NAMALWA (cell line): ENCODE data around the gene MXD3.
A peak's percentile ranks its signal among the peaks of the same experiment; 100 is the strongest.
"Not testable (repeated sequence)": the region's sequence is repeated elsewhere in the genome, so short reads cannot be mapped to it uniquely, and the experiment has no call there.

Experiments used
- DNase-seq: peaks from one replicate; pipeline ENCODE4 v3.0.0-alpha.2; 2015; ENCODE audit warnings: low spot score

Gene MXD3, protein sequence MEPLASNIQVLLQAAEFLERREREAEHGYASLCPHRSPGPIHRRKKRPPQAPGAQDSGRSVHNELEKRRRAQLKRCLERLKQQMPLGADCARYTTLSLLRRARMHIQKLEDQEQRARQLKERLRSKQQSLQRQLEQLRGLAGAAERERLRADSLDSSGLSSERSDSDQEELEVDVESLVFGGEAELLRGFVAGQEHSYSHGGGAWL

DNA sequence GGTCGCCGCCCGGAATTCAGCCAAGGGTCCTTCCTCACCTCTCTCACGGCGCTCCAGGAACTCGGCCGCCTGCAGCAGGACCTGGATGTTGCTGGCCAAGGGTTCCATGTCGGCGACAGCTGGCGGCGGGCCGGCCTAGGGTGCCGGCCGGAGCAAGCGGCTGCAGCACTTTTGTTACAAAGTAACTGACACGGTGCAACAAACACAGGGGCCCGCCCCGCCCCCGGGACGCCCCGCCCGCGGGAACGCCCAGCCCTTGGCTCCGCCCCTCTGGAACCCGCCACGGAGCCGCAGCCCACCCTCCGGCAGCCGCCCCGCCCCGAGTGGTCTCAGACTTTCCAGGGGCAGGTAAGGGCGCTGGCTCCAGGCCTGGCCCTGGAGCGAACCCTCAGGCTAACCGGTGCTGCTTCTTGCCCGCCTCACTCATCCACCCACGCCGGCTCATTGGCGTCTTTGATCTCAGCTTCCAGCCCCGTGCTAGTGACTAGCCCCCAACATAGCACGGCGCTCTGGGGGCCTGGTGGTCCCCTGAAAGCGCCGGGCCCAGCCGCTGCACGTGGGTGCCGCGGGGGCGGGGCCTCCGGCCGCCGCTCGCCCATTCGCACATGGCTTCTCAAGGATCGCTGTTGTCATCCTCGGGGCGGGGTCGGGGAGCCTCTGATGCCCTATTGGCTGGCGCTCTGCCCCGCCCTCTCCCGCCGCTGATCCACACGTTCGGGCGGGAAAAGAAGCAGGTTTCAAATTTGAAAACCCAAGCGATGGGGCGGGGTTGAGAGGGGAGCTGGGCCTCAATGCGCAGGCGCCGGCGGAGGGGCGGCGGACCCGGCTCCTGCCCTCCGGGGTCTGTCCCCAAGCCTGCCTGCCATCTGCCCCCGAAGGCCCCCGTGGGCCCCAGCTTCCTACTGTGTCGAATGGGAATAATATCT lies at the start of gene MXD3:
Gene MXD3 (minus strand): TSS at position 176 of the 926 bp plus-strand sequence. CDS start 68 bp downstream, at position 108.
- DNase-seq, result peak; percentile 98

DNA sequence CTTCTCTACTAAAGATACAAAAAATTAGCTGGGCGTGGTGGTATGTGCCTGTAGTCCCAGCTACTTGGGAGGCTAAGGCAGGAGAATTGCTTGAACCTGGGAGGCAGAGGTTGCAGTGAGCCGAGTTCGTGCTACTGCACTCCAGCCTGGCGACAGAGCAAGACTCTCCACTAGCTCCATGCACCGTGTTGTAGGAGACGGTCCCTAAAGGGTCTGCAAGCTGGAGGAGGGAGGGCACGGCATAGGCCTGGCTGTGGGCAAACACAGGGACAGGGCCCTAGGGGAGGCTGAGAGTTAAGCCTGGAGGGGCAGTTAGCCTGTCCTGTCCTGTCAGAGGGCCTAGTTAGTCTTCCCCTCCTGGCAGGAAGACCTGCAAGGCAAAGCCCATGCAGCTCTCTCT lies 49.0 kb upstream of the MXD3 start:
- not testable (repeated sequence) for DNase-seq

DNA sequence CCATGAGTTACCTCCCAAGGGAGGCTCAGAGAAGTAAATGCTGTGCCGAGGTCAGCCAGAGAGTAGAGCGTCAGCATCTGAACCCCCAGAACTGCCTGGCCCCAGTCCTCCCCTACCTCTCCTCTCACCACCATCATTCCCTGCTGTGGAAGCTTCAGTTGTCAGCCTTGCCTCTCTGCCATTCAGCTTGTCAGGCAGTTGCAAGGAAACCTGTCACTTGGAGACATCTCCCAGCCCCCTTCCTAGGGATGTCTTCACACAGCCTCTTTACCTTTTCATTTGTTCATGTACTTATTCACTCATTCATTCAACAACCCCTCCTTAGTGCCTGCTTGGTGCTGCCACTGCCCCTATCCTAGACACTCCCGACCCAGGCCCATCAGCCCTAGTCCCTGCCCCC lies 48.2 kb upstream of the MXD3 start:
- no peak for DNase-seq

DNA sequence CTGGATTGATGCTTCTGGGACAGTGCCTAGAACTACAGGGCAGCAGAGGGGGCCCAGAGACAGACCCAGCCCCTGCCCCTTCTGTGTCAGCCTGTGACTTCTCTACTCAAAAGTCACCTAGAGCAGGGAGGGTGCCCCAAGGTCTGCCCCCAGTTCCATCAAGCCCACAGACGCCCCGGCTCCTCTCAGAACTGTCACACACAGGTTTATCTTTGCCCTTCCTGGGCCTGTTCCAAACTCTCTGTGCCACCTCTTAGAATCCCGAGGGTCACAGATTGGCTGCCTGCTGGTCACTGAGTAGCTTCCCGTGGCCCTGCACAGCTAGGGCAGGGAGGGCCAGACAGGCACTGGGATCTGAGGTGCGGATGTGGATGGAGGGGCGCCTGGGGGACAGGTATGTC lies 47.8 kb upstream of the MXD3 start:
- DNase-seq, result no peak

DNA sequence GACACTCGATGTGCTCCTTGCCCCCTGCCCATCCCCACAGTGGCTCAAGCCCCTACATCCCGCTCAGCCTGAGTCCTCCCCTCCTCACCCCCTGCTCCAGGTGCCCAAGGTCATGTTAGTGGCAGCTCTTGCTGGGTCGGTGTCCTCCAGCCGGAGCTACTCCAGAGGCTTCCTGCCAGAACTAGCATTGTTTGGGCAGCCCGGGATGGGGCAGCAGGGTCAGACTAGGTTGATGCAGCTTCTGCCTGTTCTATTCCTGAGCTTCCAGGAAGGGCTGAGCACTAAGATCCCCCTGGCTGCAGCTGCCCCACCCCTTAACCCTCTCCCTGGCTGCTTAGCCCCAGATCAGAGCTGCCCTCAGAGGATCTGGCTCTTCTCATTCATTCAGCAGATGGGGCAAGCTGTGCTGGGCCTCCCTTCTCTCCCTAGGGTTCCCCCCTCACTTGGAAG lies 46.7 kb upstream of the MXD3 start:
- DNase-seq, result no peak

DNA sequence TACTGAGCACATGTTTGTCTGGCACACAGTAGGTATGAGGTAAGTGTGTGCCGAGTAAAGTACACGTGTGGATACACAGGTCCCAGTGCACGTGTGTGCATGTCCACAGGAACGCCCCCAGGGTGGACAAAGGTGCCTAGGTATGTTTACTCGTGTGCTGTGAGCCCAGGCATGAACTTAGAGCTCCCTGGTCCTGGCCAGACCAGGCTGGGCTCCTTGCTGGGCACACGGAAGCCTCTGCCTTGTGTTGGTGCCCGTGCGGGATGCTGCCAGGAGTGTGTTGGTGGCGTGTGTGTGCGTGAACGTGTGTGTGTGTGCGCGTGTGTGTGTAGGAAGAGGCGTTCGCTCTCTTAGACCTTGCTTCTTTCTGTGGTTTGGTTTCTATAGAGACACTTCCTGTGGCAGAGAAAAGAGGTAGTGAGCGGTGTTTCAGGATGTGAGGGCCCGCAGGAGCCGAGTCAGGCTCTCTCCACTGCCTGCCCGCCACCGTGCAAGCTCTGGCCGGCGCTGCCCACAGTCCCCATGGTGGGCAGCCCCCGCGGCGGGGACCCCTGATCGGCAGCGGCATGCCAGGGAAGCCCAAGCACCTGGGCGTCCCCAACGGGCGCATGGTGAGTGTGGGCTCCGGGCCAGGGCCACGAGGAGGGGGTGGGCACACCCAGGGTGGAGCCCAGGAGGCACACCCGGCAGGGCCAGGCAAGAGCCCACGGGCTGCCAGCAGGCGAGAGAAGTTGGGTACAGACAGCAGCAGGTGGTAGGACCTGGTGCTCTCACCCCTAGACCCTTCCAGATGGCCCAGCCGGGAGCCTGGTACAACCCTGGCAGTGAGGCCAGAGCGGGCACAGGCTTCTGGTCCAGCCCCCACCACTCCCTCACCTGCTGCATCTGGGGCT lies 46.0 kb upstream of the MXD3 start, which contains the start of gene RGS14:
Gene RGS14 (plus strand): TSS at position 466 of the 893 bp plus-strand sequence. CDS start 101 bp downstream, at position 567.
- peak; percentile 94 for DNase-seq

DNA sequence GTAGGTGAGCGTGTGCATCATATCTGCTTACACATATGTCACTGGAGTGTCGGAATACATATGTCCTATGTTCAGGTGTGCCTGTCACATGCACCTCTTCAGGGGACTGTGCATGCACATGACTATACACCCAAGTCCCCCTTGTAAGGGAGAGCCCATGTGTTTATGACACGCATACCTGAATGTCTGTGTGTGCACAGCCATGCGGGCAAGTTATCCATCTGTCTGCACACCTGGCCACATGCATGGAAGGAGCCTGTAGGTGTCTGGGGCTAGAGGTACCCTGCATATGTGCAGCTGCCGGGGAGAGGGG lies 45.4 kb upstream of the MXD3 start:
- no peak for DNase-seq

DNA sequence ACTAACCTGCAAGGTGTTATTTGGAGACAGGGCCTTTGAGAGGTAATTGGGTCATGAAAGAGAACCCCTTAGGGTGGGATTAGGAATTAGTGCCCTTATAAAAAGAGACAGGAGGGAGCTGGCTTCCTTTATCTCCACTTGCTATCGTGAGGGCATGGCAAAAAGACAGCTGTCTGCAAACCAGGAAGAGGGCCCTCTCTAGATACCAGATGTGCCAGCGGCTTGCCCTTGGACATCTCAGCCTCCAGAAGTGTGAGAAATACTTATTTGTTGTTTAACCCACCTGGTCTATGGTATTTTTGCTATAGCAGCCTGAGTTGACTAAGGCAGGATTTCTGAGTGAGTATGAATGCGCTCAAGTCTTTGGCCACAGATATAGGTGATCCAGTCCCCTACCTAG lies 45.0 kb upstream of the MXD3 start:
- DNase-seq, result peak; percentile 60

DNA sequence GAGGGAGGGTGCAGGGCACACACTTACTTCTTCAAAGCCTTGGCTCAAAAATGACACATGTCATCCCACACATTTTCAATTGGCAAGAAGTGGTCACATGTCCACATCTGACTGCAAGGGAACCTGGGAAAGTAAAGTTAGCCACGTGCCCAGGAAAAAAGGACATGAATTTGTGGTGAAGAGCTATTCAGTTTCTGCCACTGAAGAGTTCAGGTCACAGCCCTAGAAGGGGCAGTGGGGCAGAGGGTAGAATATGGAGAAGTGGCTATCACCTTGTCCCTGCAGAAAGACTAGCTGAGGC lies 44.1 kb upstream of the MXD3 start:
- DNase-seq, result no peak

DNA sequence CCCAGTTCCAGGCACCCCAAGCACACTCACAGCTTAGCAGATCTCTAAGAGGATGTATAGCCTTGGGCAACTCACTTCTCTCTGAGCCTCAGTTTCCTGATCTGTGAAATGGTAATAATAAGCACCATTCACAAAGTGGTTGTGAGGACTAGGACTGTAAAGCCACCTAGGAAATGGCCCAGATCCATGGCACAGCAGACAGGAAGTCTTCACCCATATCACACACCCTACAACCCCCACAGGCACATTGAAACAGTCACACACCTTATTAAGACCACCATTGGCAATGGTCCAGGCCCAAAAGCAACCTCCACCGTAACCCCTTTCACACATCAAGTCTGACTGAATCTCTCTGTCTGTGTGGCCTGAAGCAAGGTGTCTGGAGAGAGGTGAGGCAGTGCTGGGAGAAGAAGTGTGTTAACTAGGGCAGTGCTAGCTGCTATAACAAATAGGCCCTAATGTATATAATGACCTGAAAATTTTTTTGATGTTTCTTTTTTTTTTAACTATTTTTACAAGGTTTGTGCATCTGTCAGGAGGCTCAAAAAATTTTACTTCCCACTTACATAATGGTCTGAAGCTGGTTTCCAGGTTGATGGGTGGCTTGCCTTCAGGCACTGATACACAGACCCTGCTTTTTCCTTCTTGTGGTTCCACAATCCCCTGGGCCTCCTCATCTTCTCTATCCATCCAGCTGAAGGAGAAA lies 43.6 kb upstream of the MXD3 start:
- no peak for DNase-seq

DNA sequence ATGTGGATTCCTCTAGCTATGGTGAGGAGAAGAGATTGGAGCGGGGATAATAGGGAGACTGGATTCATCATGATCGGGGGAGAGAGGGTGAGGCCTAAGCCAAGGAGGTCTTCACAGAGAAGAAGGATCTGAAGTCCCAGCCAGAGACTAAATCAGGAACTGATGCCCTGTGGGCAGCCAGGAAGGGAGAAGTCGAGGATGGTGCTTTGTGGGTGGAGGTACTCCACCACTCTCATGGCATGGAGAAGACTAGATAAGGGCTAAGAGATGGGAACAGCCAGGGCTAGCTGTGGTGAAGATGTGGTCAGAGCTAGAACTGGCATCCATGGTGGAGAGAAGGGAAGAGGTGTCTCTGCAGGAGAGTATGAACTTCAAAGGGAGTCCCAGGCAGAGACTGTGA lies 43.0 kb upstream of the MXD3 start:
- no peak for DNase-seq

DNA sequence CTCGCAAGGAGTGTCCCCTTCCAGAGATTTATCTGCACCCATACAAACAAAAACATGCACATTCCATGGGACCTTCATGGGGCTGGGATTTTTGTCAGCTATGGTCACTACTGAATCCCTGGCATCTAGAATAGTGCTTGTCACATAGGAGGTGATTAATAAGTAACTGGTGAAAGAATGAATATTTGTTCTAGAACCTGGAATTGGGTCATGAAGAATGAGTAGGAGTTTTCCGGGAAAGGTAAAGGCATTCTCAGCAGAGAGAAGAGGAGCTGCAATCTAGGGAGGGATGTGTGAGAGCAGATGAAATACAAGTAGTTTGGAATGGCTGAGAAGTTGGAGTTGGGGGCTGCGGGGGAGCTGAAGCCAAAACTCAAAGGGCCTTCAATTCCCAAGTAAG lies 42.6 kb upstream of the MXD3 start:
- DNase-seq, result no peak

DNA sequence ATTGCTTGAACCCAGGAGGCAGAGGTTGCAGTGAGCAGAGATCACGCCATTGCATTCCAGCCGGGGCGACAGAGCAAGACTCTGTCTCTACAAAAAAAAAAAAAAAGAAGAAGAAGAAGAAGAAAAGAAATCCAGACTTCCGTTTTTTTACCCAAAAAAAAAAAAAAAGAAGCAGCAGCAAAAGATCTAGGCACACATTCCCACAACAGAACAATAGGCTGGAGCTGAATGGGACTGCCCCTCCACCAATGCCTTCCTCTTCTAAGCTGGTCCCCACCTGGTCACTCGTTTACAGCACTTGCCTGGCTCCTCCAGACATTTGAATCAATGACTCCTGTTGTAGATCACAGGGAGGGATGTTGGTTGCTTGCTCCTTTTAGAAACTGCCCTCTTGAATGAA lies 41.4 kb upstream of the MXD3 start:
- no peak for DNase-seq

DNA sequence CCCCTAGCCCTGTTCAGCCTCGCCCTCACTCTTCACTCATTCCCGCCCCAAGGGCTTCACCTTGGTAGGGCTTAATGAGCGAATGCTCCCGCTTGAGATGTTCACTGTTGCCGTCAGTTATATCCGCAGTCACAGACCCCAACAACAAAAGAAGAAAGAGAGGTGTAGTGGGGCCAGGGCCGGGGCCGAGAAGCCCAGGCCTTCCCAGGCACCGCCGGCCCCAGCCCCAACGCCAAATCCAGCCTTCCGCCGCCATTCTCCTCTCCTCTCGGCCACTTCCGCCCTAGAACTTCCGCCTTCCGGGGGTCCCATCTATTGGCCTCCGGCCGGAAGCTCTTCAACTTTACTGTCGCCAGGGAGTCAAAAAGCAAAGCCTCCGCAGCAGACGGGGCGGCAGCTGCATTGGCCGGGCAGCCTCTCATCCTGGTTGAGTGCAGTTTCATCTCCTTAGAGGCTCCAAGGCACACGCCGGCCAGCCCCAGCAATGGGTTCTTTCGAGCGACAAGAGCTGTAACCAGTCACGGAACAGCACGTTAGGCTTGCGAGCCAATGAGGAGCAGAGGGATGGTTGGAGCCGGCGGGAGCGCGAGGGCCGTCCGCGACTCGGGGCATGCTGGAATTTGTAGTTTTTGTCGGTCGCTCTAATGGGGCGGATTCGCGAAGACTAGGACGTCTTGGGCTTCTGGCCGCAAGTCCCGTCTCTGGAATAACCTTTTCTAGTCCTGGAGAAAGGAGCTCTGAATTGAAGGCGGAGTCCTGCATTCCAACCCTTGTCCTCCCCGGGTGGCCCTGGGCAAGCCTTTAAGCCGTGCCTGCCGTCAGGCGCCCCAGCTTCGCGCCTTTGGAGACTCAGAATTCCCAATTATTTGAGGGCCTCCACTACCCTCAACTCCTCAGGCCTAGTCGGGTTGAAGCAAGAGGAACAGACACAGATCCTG lies 40.0 kb upstream of the MXD3 start, which contains the start of gene LMAN2:
Gene LMAN2 (minus strand): TSS at position 277 of the 938 bp plus-strand sequence. CDS start 21 bp downstream, at position 256.
- DNase-seq, result peak; percentile 98

DNA sequence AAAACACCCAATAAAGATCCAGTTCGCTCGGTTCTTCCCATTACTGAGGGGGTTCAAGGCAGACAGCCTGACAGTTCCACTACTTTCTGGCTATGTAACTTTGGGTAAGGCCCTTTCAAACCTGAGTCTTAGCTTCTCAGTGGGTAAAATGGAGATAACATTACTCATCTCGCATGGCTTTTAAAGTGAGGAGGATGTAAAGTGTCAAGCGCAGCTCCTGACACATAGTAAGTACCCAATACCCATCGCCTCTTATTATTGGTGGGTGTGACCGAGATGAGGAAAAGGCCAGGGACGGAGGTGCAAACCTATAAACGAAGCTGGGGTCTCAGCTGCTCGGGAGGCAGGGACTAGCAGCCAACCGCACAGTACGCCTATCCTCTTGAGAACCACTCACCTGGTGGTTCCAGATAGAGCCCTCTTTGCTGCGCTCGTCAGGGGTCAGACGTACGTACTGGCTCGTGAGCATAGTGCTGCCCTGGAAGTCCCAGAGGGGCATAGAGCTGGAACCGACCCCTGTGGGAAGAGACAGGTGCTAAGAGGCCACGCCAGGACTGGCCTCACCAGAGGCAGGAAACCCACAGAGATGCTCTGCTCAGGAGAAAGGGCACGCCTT lies 39.2 kb upstream of the MXD3 start:
- DNase-seq, result no peak

DNA sequence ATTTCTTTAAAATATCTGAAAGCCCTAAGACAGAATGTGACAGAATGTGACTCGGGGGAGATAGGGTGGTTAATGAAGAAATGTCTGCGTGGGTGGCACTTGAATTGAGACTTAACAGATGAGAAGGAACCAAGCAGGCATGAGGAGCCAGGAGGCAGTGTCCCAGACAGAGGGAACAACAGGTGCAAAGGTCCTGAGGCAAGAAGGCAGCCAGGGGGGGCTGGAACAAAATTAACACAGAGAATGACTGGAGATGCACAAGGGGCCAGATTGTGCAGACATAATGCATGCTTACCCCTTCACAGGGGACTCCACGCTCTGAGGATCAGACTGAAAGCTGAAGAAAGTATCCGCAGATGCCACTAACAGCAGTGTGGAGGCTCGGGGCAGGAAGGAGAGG lies 38.1 kb upstream of the MXD3 start:
- DNase-seq, result no peak

DNA sequence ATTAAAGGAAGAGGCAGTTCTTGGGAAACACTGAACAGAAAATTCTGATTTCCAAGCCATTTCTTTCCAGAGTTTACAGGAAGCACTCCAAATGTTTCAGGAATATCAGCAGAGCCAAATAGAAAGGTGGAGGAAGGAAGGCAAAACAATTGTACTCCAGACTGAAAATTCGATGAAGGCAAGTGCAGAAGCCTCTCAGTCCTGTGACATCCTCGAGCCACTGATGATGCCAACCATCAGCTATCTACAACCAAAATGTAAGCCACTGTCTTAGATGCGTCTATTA lies 37.6 kb upstream of the MXD3 start:
- DNase-seq, result no peak

DNA sequence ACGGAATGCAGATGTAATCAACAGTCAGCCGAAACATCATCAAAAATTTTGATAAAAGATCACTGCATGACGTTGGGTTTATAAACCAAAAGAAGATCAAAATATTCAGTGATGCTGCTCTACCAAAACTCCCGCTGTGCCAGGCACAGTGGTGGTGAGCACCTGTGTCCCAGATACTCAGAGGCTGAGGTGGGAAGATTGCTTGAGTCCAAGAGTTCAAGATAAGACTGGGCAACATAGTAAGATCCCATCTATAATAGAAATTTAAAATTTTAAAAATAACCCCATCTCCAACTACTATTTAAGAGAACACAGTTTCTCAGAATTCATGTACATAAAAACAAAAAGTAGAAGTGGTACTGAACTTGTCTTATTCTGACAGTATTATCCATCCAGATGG lies 36.0 kb upstream of the MXD3 start:
- no peak for DNase-seq

DNA sequence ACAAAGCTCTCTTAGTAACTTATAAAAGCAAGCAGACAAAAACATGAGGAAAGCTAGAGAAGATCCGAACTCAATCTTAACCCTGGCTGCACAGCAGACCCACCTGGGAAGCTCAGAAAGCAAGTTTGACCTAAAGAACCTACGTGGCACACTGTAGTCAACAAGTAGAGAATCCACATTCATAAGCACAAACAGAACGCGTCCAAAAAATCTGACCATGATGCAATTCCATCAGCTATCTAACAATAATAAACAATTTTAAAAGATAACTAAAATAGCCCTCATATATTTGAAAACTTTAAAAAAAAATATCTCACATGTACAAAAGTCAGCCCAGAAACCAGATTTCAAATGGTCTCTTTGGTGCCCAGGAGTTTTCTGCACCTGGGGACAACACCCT lies 35.1 kb upstream of the MXD3 start:
- no peak for DNase-seq

DNA sequence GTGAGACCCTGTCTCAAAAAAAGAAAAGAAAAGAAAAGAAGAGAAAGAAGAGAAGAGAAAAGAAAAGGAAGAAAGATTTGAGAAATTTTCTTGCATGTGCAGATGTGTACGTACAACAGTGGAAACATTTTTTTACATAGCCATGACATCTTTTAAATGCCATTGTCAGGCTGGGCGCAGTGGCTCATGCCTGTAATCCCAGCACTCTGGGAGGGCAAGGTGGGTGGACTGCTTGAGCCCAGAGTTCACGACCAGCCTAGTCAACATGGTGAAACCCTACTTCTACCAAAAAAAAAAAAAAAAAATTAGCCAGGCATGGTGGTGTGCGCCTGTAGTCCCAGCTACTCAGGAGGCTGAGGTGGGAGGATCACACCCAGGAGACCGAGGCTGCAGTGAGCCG lies 33.2 kb upstream of the MXD3 start:
- DNase-seq, result no peak

DNA sequence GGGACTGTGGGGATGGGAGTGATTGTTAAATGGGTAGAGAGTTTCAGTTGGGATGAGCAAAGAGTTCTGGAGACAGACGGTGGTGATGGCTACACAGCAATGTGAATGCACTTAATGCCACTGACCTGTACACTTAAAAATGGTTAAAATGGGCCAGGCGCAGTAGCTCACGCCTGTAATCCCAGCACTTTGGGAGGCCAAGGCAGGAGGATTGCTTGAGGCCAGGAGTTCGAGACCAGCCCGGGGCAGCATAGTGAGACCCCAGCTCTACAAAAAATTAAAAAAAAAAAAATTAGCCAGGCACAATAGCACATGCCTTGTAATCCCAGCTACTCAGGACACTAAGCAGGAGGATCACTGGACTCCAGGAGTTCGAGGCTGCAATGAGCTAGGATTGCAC lies 32.1 kb upstream of the MXD3 start:
- no peak for DNase-seq
